HCT116 (cell line): ENCODE data around the gene PHYH.

Experiments
- ATF3 ChIP-seq: IDR thresholded peaks from 2 replicates; pipeline ENCODE4 v1.6.1; 2012
- CTCF ChIP-seq, 3 experiments: fragments of 200-600 bp in 1 of 3; sonication (generic) in 1 of 3; IDR thresholded peaks in 2 of 3; conservative IDR thresholded peaks in 1 of 3; 2 replicates each; pipeline ENCODE4 v1.5.1; 2012 to 2017; ENCODE audit warnings: low read depth in 2 of 3, low read length in 2 of 3, antibody characterized with exemption in 1 of 3, borderline replicate concordance in 1 of 3, control low read depth in 1 of 3, mild to moderate bottlenecking in 1 of 3, mixed read lengths in 1 of 3, mixed run types in 1 of 3, moderate library complexity in 1 of 3; ENCODE audit not compliant: insufficient read depth in 1 of 3
- EGR1 ChIP-seq: IDR thresholded peaks from 2 replicates; pipeline ENCODE4 v1.6.1; 2012; ENCODE audit warnings: low read depth
- ELF1 ChIP-seq: IDR thresholded peaks from 2 replicates; pipeline ENCODE4 v1.6.1; 2012; ENCODE audit warnings: low read depth, borderline replicate concordance
- EZH2phosphoT487 ChIP-seq: fragments of 200-600 bp; IDR thresholded peaks from 2 replicates; pipeline ENCODE4 v1.6.1; 2018; ENCODE audit warnings: antibody characterized with exemption, borderline replicate concordance
- MAX ChIP-seq: IDR thresholded peaks from 2 replicates; pipeline ENCODE4 v1.6.1; 2012
- POLR2A ChIP-seq: IDR thresholded peaks from 2 replicates; pipeline ENCODE4 v1.7.0; 2011; ENCODE audit warnings: borderline replicate concordance; ENCODE audit not compliant: insufficient read depth, insufficient read length; ENCODE audit errors: extremely low read depth
- POLR2AphosphoS5 ChIP-seq: IDR thresholded peaks from 2 replicates; pipeline ENCODE4 v1.6.1; 2011; ENCODE audit warnings: mild to moderate bottlenecking, low read depth, low read length, moderate library complexity
- YY1 ChIP-seq: IDR thresholded peaks from 2 replicates; pipeline ENCODE4 v1.6.1; 2011; ENCODE audit warnings: low read length, low read depth, moderate library complexity, mild to moderate bottlenecking; ENCODE audit not compliant: insufficient replicate concordance; ENCODE audit errors: extremely low read depth
- ZNF274 ChIP-seq: fragments of 200-500 bp; sonication (Bioruptor generic); IDR thresholded peaks from 2 replicates; pipeline ENCODE4 v1.6.1; 2014; ENCODE audit warnings: mild to moderate bottlenecking, low read depth, low read length, inconsistent platforms

- no peak for TF ChIP-seq CTCF (IDR thresholded peaks at IDR 0.05 in 2 of 3, conservative IDR thresholded peaks at IDR 0.05 in 1 of 3; ENCODE audit: borderline replicate concordance in 1 of 3, insufficient read depth in 1 of 3, low read depth in 2 of 3, low read length in 2 of 3)
- TF ChIP-seq EGR1, result no peak
- no peak for TF ChIP-seq POLR2AphosphoS5
- TF ChIP-seq POLR2A, result no peak
- TF ChIP-seq MAX, result no peak
- no peak for TF ChIP-seq YY1
- no peak for TF ChIP-seq ZNF274
- TF ChIP-seq EZH2phosphoT487, result no peak
- no peak for TF ChIP-seq ELF1
- no peak for TF ChIP-seq ATF3
These were observed 43.2 kb downstream of the PHYH start for GRCh38 chr10:13256627-13257026.
